EH (cell line): ENCODE data around the gene PYCARD.
"Not testable (repeated sequence)": the region's sequence is repeated elsewhere in the genome, so short reads cannot be mapped to it uniquely, and the experiment has no call there.

Experiments
- DNase-seq: peaks from one replicate; pipeline ENCODE4 v3.0.0-alpha.2; 2015; ENCODE audit warnings: low read depth

The PYCARD gene

DNA sequence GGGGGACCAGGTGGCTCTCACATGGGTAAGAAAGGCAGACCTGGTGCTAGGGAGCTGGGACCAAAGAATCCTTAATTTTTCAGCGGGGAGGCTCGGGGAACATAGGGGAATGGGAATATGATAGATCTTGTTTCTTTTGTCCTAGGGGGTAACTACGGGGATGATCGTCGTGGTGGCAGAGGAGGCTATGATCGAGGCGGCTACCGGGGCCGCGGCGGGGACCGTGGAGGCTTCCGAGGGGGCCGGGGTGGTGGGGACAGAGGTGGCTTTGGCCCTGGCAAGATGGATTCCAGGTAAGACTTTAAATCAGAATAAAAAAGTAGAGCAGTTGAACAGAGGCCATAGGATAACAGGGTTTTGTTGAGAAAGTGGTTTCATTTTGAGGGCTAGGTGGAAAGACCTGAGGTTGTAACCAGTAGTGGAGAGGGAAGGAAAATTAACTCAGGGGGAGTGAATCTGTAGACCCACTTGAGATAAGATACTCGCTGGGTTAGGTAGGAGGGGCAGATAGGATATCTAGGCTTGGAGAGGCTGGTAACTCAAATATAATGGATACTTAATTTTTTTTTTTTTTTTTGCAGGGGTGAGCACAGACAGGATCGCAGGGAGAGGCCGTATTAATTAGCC lies 11.6 kb downstream of the PYCARD start:
- DNase-seq: no peak

DNA sequence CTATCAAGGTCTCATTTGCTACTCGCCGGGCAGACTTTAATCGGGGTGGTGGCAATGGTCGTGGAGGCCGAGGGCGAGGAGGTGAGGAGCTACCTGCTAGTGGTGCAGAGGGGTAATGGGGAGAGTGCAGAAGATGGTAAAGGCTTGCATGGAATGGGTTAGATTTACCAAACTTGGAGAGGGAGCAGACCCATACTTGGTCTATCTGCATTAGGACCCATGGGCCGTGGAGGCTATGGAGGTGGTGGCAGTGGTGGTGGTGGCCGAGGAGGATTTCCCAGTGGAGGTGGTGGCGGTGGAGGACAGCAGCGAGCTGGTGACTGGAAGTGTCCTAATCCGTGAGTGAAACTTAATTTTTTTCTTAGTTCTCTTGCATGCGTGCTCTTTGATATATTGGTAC lies 12.5 kb downstream of the PYCARD start:
- DNase-seq: no peak

DNA sequence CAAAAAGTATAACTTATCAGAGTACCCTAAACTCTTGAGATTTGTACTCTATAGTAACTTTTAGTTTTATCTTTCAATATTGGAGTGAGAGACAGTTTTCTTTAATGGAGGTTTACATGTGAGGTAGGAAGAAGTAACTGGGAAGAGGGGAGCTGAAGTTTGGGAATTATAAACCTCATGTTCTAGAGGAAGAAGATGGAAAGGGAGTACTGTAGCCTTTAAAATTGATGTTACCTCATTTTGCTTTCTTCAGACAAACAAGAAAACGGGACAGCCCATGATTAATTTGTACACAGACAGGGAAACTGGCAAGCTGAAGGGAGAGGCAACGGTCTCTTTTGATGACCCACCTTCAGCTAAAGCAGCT lies 13.2 kb downstream of the PYCARD start:
- DNase-seq: no peak

- no peak for DNase-seq
Observed at GRCh38 chr16:31188450-31189411, 13.8 kb downstream of the PYCARD start.

DNA sequence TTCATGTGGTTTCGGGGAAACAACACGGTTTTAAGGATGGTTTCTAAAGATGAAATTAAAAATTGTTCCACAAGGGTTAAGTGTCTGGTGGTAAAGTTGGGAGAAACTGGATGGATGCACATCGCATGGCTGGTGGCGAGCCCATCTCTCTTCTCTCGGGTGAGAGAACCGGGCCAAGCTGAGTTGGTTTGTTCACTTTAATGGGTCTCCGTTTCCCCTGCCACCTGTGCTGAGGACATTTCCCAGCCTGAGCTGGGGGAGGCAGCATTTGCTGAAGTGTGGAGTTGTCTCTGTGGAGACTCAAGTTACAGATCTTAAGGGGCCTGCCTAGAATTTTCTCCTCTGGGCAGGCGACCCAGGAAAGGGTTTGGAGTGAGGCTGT lies 14.8 kb downstream of the PYCARD start:
- no peak for DNase-seq

DNA sequence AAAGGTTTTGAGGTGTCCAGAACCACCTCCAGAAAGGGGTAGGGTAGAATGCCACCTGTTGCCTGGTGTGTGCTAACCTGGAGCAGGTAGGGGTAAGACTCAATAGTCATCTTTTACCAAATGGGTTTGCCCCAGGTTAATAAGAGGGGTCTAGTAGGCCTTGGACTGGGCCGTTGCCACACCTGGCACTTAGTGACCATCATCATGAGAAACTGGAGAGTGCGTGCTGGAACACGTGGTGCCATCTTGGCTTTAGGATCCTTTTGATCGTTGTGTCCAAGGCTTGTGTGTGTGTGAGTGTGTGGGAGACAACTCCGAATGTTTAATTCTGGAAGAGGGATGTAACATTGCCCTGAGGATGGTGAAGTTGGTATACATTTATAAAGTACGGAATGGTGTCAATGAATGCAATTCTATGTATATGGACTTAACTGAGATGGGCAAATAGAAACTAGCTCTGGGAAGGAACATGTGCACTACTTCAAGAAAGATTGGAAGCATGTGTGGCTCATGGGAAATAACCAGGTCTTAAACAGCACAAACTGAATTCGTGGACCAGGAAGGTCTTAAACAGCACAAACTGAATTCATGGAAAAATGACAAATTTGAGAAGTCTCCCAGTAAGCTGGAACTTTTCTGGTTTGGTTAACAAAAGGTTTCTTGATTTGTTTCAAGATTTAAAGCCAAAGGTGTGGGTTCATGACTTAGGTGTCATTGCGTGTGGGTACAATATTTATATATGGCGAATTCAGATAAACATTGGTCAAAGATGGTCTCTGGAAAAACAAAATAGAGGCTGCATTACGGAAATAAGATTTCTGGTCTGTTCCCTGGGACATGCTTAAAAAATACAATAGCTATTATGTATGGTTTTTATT lies 15.4 kb downstream of the PYCARD start:
- no peak for DNase-seq

GRCh38 chr16:31186176-31186575 lies 16.4 kb downstream of the PYCARD start:
- no peak for DNase-seq

GRCh38 chr16:31185339-31185738 lies 17.2 kb downstream of the PYCARD start:
- no peak for DNase-seq

DNA sequence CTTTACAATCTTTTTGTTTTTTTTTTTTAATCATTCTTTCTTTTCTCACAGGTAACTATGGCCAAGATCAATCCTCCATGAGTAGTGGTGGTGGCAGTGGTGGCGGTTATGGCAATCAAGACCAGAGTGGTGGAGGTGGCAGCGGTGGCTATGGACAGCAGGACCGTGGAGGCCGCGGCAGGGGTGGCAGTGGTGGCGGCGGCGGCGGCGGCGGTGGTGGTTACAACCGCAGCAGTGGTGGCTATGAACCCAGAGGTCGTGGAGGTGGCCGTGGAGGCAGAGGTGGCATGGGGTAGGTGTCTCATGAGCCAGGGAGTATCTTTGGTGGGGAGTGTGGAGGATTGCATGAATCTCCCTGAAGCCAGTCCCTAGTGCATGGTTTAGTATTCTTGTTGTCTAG lies 17.7 kb downstream of the PYCARD start:
- no peak for DNase-seq

DNA sequence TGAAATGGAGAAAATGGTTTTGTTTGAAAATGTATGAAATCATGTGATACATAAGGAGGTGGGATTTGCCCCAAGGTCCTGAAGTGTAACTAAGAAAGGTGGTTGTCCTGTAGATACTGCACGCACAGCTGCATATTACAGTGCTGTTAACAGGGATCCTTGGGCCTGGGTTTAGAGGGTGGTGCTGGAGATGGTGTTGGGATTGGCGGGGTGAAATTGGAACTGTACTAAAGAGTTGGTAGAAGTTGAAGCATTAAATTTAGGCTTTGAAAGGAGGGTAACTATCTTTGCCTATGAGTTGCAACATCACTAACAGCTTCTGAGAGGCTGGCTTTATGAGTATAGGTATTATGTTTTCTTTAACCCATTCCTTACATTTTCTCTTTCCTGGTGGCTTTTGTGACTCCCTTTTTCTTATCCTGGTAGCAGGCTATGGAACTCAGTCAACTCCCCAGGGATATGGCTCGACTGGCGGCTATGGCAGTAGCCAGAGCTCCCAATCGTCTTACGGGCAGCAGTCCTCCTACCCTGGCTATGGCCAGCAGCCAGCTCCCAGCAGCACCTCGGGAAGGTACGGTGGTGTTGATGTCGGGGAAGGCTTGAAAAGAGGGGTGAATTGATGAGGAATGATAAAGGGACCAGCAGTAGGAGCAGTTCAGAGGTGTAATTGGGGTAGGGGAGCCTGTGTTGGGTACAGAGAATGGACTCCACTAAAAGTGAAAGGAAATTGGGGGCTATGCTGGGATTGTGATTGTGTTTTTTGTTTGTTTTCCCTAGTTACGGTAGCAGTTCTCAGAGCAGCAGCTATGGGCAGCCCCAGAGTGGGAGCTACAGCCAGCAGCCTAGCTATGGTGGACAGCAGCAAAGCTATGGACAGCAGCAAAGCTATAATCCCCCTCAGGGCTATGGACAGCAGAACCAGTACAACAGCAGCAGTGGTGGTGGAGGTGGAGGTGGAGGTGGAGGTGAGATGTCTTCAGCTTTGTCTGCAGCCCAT lies 18.8 kb downstream of the PYCARD start:
- DNase-seq: no peak

DNA sequence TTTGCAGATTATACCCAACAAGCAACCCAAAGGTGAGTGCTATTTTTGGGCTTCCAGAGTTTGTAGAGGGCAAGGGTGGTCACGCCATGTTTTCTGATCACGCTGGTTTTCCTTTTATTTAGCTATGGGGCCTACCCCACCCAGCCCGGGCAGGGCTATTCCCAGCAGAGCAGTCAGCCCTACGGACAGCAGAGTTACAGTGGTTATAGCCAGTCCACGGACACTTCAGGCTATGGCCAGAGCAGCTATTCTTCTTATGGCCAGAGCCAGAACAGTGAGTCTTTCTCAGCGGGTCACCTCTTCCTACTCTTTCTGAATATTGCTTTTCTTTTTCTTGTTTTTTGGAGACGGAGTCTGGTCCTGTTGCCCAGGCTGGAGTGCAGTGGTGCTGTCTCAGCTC lies 20.2 kb downstream of the PYCARD start:
- peak; percentile 17 for DNase-seq

- peak; percentile 67 for DNase-seq
Observed at GRCh38 chr16:31181102-31181830, 21.3 kb downstream of the PYCARD start.

DNA sequence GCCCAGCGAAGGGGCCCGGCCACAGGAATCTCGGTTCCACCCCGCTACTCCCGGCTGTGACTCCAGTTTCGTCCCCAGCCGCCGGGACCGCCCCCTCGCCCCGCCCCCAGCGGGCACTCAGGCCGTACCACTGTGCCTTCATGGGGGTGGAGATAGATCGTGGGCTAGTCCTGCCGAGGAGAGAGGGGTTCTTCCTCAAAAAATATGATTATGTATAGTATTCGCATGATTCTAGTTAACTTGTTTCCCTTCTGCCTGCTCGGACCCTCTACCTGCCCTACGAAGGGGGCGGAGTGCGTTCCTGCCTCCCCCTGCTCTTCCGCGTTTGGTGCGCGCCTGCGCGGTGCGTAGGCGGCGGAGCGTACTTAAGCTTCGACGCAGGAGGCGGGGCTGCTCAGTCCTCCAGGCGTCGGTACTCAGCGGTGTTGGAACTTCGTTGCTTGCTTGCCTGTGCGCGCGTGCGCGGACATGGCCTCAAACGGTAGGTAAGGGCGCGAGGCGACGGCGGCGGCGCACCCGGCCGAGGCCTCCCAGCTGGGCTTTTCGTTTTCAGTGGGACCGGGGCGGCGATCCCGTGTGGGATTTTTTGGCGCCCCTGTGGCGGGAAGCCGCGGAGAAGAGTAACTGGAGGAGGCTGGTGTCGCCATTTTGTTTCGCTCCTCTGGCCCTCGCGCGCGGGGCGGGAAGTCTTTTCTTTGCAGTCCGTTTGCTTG lies 22.7 kb downstream of the PYCARD start, which contains the start of gene FUS:
FUS (plus strand) TSS at position 393 of the 713 bp plus-strand sequence; CDS start at position 469, 76 bp downstream.
- peak; percentile 86 for DNase-seq

DNA sequence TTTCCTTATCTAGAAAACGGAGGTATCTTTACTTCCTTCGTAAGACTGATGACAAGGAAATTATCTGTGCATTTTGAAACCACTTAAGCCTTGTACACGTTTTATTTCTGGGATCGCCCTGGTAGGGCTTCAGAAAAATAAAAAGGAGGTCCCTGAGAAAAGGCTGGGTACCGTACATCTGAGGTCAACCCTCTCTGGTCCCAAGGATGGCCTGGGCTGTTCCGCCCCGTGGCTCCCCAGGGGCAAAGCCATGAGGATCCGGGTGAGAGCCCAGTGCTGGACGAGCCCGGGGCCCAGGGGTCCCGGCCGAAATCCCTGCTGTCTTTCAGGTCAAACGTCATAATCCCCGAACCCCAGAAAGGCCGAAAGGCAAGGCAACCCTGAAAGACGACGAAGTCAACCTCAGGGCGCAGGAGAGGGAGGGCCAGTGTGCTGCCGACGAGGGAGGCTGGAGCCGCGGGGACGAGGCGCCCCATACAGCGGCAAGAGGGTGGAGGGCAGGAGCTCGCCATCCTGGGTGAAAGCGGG lies 23.3 kb downstream of the PYCARD start:
- DNase-seq: no peak

GRCh38 chr16:31177136-31177535 lies 25.4 kb downstream of the PYCARD start:
- no peak for DNase-seq

DNA sequence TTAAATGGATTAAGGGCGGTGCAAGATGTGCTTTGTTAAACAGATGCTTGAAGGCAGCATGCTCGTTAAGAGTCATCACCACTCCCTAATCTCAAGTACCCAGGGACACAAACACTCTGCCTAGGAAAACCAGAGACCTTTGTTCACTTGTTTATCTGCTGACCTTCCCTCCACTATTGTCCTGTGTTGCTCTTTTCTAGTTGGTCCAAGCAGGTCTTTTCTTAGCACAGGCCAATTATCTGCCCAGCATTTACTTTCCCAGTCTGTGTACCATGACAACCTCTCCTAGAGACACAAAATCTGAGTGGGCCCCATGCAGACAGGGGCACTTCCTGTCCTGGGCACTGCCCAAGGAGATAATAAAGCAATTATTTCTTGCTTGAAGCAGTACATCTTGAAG lies 32.5 kb downstream of the PYCARD start:
- DNase-seq: not testable (repeated sequence)

GRCh38 chr16:31168848-31169247 lies 33.7 kb downstream of the PYCARD start:
- DNase-seq: no peak

GRCh38 chr16:31167315-31167714 lies 35.2 kb downstream of the PYCARD start:
- DNase-seq: no peak

- peak; percentile 5 for DNase-seq
Observed at GRCh38 chr16:31157136-31157535, 45.4 kb downstream of the PYCARD start.
